ENCODE results near the gene PDGFB.

Gene PDGFB

GRCh38 chr22:39238561-39238960 lies 6.2 kb downstream of the PDGFB start:
- no peaks in the 10 kb centered on the region for H3K4me1 ChIP-seq (ENCODE audit: low read length)
- H3K27me3 ChIP-seq (ENCODE audit: low read depth, low read length): peaks cover 35% of the 10 kb centered on the region
- no peak overlapping the region for H3K9ac ChIP-seq (ENCODE audit: low read length)
- TF ChIP-seq EZH2phosphoT487 (IDR thresholded peaks at IDR 0.05; ENCODE audit: low read depth): no peak
- no peaks in the 10 kb centered on the region for H3K36me3 ChIP-seq (replicated peaks; ENCODE audit: low read depth, low read length)
- no peak overlapping the region for H3K4me2 ChIP-seq (ENCODE audit: low read length)
- H3K79me2 ChIP-seq (ENCODE audit: low read length): no peaks in the 10 kb centered on the region
- no peaks in the 10 kb centered on the region for H3K9me3 ChIP-seq (ENCODE audit: insufficient read depth, low read length)
- no peak overlapping the region for H3K4me3 ChIP-seq (ENCODE audit: low read length)
- H3K27ac ChIP-seq (ENCODE audit: low read length): no peak overlapping the region
- H2AFZ ChIP-seq (ENCODE audit: low read depth, low read length): no peak overlapping the region
- H4K20me1 ChIP-seq (ENCODE audit: insufficient read depth, low read length): no peaks in the 10 kb centered on the region

- H3K4me2 ChIP-seq (ENCODE audit: low read length): no peak overlapping the region
- no peaks in the 10 kb centered on the region for H4K20me1 ChIP-seq (ENCODE audit: insufficient read depth, low read length)
- H3K27me3 ChIP-seq (ENCODE audit: low read depth, low read length): peaks cover 35% of the 10 kb centered on the region
- H3K79me2 ChIP-seq (ENCODE audit: low read length): no peaks in the 10 kb centered on the region
- no peaks in the 10 kb centered on the region for H3K4me1 ChIP-seq (ENCODE audit: low read length)
- no peaks in the 10 kb centered on the region for H3K9me3 ChIP-seq (ENCODE audit: insufficient read depth, low read length)
- H3K4me3 ChIP-seq (ENCODE audit: low read length): no peak overlapping the region
- no peak overlapping the region for H2AFZ ChIP-seq (ENCODE audit: low read depth, low read length)
- no peaks in the 10 kb centered on the region for H3K36me3 ChIP-seq (replicated peaks; ENCODE audit: low read depth, low read length)
- TF ChIP-seq EZH2phosphoT487 (IDR thresholded peaks at IDR 0.05; ENCODE audit: low read depth) (no peak), CTCF (IDR thresholded peaks at IDR 0.05; ENCODE audit: low read depth, low read length) (no peak)
- no peak overlapping the region for H3K9ac ChIP-seq (ENCODE audit: low read length)
- H3K27ac ChIP-seq (ENCODE audit: low read length): no peak overlapping the region
These were observed 6.7 kb downstream of the PDGFB start for GRCh38 chr22:39238101-39238466.

GRCh38 chr22:39237318-39238100 lies 7.3 kb downstream of the PDGFB start:
- no peak overlapping the region for H2AFZ ChIP-seq (ENCODE audit: low read depth, low read length)
- no peak overlapping the region for H3K4me2 ChIP-seq (ENCODE audit: low read length)
- TF ChIP-seq CTCF (IDR thresholded peaks at IDR 0.05; ENCODE audit: low read depth, low read length) (no peak), EZH2phosphoT487 (IDR thresholded peaks at IDR 0.05; ENCODE audit: low read depth) (no peak)
- no peaks in the 10 kb centered on the region for H3K9me3 ChIP-seq (ENCODE audit: insufficient read depth, low read length)
- no peaks in the 10 kb centered on the region for H4K20me1 ChIP-seq (ENCODE audit: insufficient read depth, low read length)
- H3K27me3 ChIP-seq (ENCODE audit: low read depth, low read length): peaks cover 35% of the 10 kb centered on the region
- no peaks in the 10 kb centered on the region for H3K79me2 ChIP-seq (ENCODE audit: low read length)
- no peaks in the 10 kb centered on the region for H3K36me3 ChIP-seq (replicated peaks; ENCODE audit: low read depth, low read length)
- no peak overlapping the region for H3K27ac ChIP-seq (ENCODE audit: low read length)
- H3K4me3 ChIP-seq (ENCODE audit: low read length): no peak overlapping the region
- H3K4me1 ChIP-seq (ENCODE audit: low read length): no peaks in the 10 kb centered on the region
- no peak overlapping the region for H3K9ac ChIP-seq (ENCODE audit: low read length)

GRCh38 chr22:39236321-39237317 lies 8.2 kb downstream of the PDGFB start:
- Histone ChIP-seq H3K36me3 (replicated peaks; ENCODE audit: low read depth, low read length) (no peaks in the 10 kb centered on the region), H3K9ac (ENCODE audit: low read length) (no peak overlapping the region), H2AFZ (ENCODE audit: low read depth, low read length) (no peak overlapping the region), H3K9me3 (ENCODE audit: insufficient read depth, low read length) (no peaks in the 10 kb centered on the region), H3K4me1 (ENCODE audit: low read length) (no peaks in the 10 kb centered on the region), H3K27ac (ENCODE audit: low read length) (no peak overlapping the region), H3K4me2 (ENCODE audit: low read length) (no peak overlapping the region), H3K79me2 (ENCODE audit: low read length) (no peaks in the 10 kb centered on the region), H3K4me3 (ENCODE audit: low read length) (no peak overlapping the region), H4K20me1 (ENCODE audit: insufficient read depth, low read length) (no peaks in the 10 kb centered on the region), H3K27me3 (ENCODE audit: low read depth, low read length) (peaks cover 35% of the 10 kb centered on the region)
- TF ChIP-seq CTCF (IDR thresholded peaks at IDR 0.05; ENCODE audit: low read depth, low read length): no peak
- no peak for TF ChIP-seq EZH2phosphoT487 (IDR thresholded peaks at IDR 0.05; ENCODE audit: low read depth)
